MM.1S (cell line): Measurements from ENCODE around the gene ARHGAP45.
"Not testable (repeated sequence)": the region's sequence is repeated elsewhere in the genome, so short reads cannot be mapped to it uniquely, and the experiment has no call there.

Experiments used
- DNase-seq: peaks from one replicate; pipeline ENCODE4 v3.0.0-alpha.2; 2015
- H2AFZ ChIP-seq: fragments of 300-600 bp; sonication (generic); 2 replicates; pipeline ENCODE4 v1.6.0; 2016; ENCODE audit warnings: antibody characterized with exemption, low read length
- H3F3A ChIP-seq: fragments of 300-600 bp; sonication (generic); 2 replicates; pipeline ENCODE4 v1.6.1; 2016; ENCODE audit warnings: mild to moderate bottlenecking, antibody characterized with exemption, low read length, moderate library complexity, mixed read lengths; ENCODE audit not compliant: insufficient read depth
- H3K27ac ChIP-seq: fragments of 300-600 bp; sonication (generic); 2 replicates; pipeline ENCODE4 v1.5.1; 2016; ENCODE audit warnings: mild to moderate bottlenecking, low read length
- H3K27me3 ChIP-seq: fragments of 300-600 bp; sonication (generic); replicated peaks from 2 replicates; pipeline ENCODE4 v1.6.0; 2016; ENCODE audit warnings: low read length; ENCODE audit not compliant: insufficient read depth
- H3K36me3 ChIP-seq: fragments of 300-600 bp; sonication (generic); replicated peaks from 2 replicates; pipeline ENCODE4 v1.6.1; 2016; ENCODE audit warnings: mild to moderate bottlenecking, low read length, mixed read lengths; ENCODE audit not compliant: insufficient read depth
- H3K4me1 ChIP-seq: fragments of 300-600 bp; sonication (generic); 2 replicates; pipeline ENCODE4 v1.6.1; 2016; ENCODE audit warnings: low read length, mixed read lengths
- H3K4me2 ChIP-seq: fragments of 300-600 bp; sonication (generic); 2 replicates; pipeline ENCODE4 v1.6.0; 2016; ENCODE audit warnings: low read depth, low read length
- H3K4me3 ChIP-seq: fragments of 300-600 bp; sonication (generic); 2 replicates; pipeline ENCODE4 v1.5.1; 2016; ENCODE audit warnings: low read length, mixed read lengths
- H3K79me2 ChIP-seq: fragments of 300-600 bp; sonication (generic); 2 replicates; pipeline ENCODE4 v1.6.1; 2016; ENCODE audit warnings: mixed run types, low read length, mixed read lengths
- H3K9ac ChIP-seq: fragments of 300-600 bp; sonication (generic); 2 replicates; pipeline ENCODE4 v1.6.1; 2016; ENCODE audit warnings: low read length, mixed read lengths
- H3K9me2 ChIP-seq: fragments of 300-600 bp; sonication (generic); replicated peaks from 2 replicates; pipeline ENCODE4 v1.6.1; 2016; ENCODE audit warnings: mild to moderate bottlenecking, low read length, mixed read lengths; ENCODE audit not compliant: insufficient read depth
- H3K9me3 ChIP-seq: fragments of 300-600 bp; sonication (generic); replicated peaks from 2 replicates; pipeline ENCODE4 v1.6.1; 2016; ENCODE audit warnings: mild to moderate bottlenecking, low read length, mixed read lengths; ENCODE audit not compliant: insufficient read depth
- H4K20me1 ChIP-seq: fragments of 300-600 bp; sonication (generic); 2 replicates; pipeline ENCODE4 v1.6.1; 2016; ENCODE audit warnings: mild to moderate bottlenecking, low read length, moderate library complexity, mixed read lengths; ENCODE audit not compliant: insufficient read depth
- CTCF ChIP-seq: fragments of 300-600 bp; sonication (generic); IDR thresholded peaks from 2 replicates; pipeline ENCODE4 v1.5.1; 2016; ENCODE audit warnings: antibody characterized with exemption, low read length, mixed read lengths
- EZH2 ChIP-seq: fragments of 300-600 bp; sonication (generic); optimal IDR thresholded peaks from 2 replicates; pipeline ENCODE3; 2017; ENCODE audit warnings: low read depth, mild to moderate bottlenecking, antibody characterized with exemption, low read length, mixed read lengths
- EZH2phosphoT487 ChIP-seq: fragments of 300-600 bp; sonication (generic); IDR thresholded peaks from 2 replicates; pipeline ENCODE4 v1.6.1; 2018; ENCODE audit warnings: antibody characterized with exemption, low read length

The ARHGAP45 gene

GRCh38 chr19:1113030-1113985 is 46.3 kb downstream of the ARHGAP45 start:
- Histone ChIP-seq H3K4me2 (no peak overlapping the region), H4K20me1 (no peaks in the 10 kb centered on the region), H3K79me2 (no peaks in the 10 kb centered on the region), H3K36me3 (no peaks in the 10 kb centered on the region), H3F3A (no peaks in the 10 kb centered on the region), H2AFZ (no peak overlapping the region), H3K9me3 (no peaks in the 10 kb centered on the region), H3K4me1 (no peaks in the 10 kb centered on the region), H3K9me2 (no peaks in the 10 kb centered on the region), H3K9ac (no peak overlapping the region), H3K27ac (no peak overlapping the region), H3K4me3 (no peak overlapping the region), H3K27me3 (no peaks in the 10 kb centered on the region)
- no peak for TF ChIP-seq EZH2
- TF ChIP-seq EZH2phosphoT487: no peak
- peak; percentile 81 for TF ChIP-seq CTCF
- DNase-seq: peak; percentile 74

DNA sequence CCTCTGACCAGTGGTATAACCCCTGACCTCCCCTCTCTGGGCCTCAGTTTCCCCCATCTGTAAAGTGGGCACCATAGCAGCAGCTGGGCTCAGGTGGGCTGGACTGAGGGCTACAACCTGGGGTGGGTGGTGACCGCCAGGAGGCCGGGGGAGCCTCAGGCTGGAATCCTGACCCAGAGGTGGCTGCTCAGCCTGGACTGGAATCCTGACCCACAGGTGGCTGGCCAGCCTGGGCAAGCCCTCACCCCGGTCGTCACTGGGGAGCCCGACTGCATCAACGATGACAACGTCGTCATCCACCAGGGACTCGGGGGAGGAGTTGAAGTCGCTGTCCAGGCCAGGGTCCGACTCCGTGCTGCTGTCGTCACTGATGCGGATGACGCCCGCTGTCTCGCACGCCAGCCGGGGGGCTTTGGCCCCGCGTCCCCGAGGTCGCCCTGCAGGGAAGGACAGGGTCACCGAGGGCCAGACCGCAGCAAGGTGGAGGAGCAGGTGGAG is 47.1 kb downstream of the ARHGAP45 start:
- Histone ChIP-seq H3K4me3 (no peak overlapping the region), H4K20me1 (no peaks in the 10 kb centered on the region), H3K9me2 (no peaks in the 10 kb centered on the region), H3K4me2 (no peak overlapping the region), H3K36me3 (no peaks in the 10 kb centered on the region), H3K9me3 (no peaks in the 10 kb centered on the region), H3K4me1 (no peaks in the 10 kb centered on the region), H3K27me3 (no peaks in the 10 kb centered on the region), H3K79me2 (no peaks in the 10 kb centered on the region), H3K9ac (no peak overlapping the region), H3K27ac (no peak overlapping the region), H3F3A (no peaks in the 10 kb centered on the region), H2AFZ (no peak overlapping the region)
- DNase-seq: no peak
- TF ChIP-seq EZH2 (no peak), EZH2phosphoT487 (no peak), CTCF (no peak)

DNA sequence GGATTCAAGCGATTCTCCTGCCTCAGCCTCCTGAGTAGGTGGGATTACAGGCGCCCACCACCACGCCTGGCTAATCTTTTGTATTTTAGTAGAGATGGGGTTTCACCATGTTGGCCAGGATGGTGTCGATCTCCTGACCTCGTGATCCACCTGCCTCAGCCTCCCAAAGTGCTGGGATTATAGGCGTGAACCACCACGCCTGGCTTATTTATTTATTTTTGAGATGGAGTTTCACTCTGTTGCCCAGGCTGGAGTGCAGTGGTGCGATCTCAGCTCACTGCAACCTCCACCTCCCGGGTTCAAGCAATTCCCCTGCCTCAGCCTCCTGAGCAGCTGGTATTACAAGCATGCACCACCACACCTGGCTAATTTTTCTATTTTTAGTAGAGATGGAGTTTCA is 47.8 kb downstream of the ARHGAP45 start:
- H3K9me2 ChIP-seq, H3K4me1 ChIP-seq, H2AFZ ChIP-seq, H3K9me3 ChIP-seq, DNase-seq, H3K4me2 ChIP-seq, H3K36me3 ChIP-seq, H3K27ac ChIP-seq, H3K4me3 ChIP-seq, H3K27me3 ChIP-seq, H3K79me2 ChIP-seq, H3F3A ChIP-seq, H4K20me1 ChIP-seq, H3K9ac ChIP-seq: not testable (repeated sequence)
